Suppressor macrophage (primary cell): Measurements from ENCODE around the gene PRKCSH.

Source experiments
- DNase-seq, 4 experiments: peaks; one replicate each; pipeline ENCODE4 v3.0.0-alpha.2; 2020 to 2022

The PRKCSH gene

DNA sequence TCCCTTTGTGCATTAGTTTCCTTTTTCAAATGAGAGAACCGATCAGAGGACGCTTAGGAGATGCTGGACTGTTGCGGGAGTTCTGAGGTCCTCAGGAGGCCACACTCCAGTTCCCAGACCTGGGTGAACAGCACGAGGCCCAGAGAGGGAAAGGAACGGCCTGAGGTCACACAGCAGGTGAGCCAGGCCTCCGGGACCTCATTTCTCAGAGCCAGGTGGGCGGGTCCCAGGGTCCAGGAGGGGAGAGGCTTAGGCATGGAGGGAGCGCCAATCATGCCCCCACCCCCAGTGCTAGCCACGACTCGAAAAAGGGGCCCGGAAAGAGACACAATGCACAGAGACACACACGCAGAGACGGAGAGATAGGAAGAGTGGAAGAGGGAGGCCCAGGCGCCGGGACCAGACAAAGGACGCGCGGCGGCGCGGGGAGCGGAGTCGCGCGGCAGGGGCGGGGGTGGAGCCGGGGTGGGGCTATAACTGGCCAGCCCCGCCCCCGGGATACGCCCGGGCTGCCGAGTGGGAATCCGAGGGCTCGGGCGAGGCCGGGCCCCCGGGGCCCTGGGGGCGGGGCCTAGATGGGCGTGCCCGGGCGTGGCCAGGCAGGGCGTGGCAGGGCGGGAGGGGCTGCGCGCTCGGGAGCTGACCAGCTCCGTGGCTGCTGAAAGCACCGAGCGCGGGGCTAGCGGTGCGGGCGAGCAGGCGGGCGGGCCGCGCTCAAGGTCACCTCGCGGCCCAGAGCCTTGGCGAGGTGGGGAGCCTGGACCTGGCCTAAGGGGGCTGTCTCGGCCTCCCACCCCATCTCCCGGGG lies 43.9 kb downstream of the PRKCSH start:
- peak; percentile 24 to 60 (median 44) for DNase-seq

DNA sequence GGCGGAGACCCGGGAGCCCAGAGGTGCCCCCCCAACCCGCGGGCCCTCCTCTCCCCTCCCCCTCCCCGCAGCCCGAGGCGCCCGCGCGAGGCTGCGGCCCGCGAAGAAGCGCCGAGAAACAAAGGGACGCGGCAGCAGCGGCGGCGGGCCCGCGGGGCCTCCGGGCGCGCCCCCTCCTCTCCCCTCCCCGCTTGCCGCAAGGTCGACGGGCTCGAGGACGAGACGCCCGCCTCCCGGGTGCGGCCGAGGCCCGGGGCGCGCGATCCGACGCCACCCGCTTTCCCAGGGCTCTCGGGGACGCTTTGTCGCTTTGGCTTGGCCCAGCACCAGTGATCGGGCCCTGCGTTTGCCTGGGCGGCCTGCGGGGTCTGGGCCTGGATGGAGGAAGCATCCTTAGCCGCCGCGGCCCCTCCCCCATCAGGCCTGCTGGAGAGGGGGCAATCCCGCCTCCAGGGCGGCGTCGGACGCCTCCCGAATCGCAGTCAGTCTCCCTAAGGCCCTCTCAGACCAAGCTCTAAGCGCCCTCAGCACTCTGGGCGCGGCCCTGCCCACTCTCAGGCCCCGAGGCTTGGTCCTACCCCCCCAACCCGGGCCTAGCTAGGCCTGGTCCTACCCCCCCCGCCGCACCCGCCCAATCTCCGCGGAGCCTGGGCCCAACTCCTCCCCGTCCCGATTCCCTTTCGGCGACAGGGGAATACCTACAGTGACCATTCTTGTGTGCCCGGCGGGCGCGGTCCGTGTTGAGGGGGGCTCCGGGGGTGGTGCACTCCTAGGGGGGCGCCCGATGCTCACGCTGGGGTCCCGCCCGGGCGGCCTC lies 44.7 kb downstream of the PRKCSH start:
- no peak for DNase-seq

DNA sequence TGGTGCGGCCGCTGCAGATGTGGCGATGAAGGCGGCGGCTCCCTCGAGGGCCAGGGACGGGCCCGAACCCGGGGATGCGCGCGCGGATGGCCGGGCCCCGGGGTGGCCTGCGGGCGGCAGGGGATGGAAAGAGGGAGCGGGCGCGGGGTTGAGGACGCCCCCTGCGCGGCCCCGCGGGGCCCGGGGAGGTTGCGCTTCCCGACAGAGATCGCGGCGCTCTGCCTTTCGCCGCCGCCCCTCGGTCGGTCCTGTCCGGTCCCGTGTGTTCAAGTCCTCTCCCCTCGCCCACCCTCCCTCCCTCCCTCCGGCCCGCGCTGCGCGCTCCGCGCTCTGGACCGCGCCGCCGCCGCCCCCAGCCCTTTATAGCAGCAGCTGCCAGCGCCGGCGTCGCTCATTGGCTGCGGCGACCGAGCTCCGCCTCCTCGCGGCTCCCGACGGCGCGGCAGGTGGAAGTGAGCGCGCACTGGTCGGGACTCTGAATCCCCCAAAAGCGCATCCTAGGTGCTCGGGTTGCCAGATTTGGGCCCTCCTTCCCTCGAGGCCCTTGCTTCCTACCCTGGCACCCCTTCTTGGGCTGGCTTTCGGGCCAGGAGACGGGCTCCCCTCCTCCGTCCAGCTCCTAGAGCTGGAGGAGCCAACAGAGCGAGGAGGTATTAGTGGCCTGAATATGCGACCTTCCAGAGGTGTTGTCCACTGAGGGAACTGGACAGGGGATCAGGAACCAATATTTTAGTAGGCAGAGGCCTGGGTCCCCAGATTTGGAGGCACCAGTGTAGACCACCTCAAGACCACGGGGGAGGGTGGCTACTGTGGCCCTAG lies 45.5 kb downstream of the PRKCSH start, which contains the start of gene ELAVL3:
TSS of gene ELAVL3 (minus strand) at position 332 of the 819 bp plus-strand sequence. CDS start 438 bp downstream, outside the sequence.
- no peak for DNase-seq

DNA sequence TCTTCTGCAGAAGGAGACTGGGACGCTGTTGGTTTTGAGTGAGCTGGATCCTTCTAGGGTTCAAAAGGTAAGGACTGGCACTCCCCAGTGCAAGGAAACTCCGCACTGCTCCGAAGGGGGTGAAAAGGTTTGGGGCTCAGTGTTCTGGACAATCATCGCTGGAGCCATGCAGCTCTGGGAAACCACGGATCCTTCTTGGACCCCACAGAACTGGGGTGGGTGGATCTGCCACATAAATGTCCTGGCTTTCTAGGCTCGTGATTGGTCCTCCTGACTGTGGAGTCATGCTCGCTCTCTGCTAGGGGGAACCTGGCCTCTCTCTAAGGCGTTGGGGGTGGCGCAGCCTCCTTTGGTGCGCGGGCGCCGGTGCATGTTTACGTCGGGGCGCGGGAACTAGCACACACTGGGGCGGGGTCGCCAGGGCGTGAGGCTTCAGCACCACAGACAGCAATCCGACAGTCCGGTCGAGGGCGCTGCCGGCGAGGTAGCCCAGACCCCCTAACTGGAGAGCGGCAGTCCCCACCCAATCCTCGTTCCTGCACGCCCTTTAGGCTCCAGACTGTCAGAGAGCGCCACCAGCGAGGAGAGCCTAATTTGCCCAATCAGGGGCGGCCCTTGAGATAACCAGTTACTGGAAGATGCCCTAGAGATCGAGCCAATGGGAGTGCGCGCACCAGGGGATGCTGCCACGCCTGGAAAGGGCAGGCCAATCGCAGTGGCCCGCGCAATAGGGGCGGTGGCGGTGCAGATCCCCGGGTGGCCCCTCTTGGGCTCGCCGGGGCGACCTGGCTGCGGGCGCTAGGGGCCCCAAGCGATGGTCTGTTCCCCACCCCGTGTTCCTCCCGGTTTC lies 46.3 kb downstream of the PRKCSH start:
- DNase-seq = peak; percentile 72 to 88 (median 80)

DNA sequence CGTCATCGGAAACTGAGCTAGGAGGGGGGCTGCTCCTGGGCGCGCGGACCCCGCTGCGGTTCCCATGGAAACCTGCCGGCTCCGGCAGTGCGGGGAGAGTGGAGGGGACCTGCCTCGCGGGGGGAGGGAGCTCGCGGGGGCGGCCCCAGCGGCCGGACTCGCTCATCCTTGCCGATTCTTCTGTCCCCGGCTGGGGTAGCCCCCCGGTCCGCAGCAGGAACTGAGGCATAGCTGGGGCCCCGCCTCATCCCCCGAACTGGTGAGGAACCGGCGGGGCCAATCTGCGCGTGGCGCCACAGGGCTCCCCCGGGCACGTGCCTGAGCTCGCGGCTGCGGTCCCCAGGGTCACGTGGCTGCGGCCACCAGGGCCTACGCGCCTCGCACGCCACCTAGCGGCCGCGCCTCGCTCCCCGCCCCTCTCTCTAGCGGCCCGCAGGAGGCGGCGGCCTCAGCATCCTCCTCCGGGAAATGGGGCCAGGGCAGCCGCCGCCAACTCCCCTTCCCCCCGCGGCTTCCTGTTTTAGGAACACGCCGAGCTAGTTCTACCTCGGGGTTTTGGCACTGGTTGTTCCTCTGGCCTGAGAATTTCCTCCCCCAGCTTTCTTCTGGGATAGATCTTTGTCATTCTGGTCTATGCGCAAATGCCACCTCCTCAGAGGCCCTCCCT lies 47.1 kb downstream of the PRKCSH start:
- DNase-seq = peak; percentile 88 to 96 (median 94)

DNA sequence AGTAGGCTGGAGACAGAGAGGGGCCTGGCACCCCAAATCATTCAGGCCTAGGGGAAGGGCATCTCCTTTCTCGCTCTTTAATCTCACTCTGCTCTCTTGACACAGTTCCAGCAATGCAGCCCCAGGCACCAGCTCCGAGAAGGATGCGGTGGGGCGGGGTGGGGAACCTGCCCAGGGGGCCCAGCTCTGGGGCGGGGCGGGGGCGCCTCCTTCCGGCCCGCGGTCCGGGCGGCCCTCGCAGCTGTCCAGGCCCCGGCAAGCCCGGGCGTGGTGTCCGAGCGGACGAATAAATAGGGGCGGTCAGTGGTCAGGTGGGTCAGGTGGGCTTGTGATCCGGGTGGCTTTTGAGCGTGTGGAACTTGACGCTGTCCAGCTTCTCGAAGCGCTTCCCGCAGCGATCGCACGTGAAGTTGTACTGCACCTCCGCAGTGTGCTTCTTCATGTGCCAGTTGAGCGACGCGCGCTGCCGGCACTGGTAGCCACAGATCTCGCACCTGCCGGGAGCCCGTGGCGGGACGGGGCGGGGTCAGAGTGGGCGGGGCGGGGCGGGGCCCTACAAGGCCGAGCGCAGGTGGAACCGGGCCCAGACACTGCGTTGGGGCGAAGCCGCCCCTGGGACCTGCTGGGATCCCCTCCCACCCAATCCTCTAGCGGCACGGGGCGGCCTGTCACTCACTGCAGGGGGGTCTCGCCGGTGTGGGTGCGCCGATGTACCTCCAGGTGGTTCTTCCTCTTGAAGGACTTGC lies 48.1 kb downstream of the PRKCSH start:
- DNase-seq = no peak

DNA sequence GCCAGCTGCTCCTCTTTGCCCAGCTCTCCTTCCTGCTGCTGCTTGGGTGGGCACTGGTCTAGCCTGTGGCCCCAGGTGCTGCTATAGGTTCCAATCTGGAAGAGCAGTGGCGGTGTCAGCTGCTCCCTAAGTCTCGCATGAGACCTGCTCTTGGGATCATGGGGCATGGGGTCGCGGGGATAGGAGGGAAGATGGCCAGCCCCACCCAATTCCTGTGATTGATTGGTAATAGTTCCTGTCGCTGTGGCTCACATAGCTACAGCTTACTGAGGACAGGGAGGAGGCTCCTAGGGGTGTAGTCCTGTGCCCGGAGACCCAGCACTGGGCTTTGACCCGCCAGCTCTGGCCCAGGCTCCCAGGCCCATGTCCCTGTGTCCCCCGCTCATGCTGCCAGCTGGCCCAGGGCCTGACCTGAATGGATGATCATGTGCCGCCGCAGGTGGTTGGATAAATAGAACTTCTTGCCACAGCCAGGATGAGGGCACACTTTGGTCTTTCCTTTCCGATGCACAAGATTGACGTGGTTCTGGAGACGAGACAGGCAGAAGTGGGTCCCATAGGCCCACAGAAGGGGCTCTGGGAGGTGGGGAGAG lies 49.9 kb downstream of the PRKCSH start:
- no peak for DNase-seq

DNA sequence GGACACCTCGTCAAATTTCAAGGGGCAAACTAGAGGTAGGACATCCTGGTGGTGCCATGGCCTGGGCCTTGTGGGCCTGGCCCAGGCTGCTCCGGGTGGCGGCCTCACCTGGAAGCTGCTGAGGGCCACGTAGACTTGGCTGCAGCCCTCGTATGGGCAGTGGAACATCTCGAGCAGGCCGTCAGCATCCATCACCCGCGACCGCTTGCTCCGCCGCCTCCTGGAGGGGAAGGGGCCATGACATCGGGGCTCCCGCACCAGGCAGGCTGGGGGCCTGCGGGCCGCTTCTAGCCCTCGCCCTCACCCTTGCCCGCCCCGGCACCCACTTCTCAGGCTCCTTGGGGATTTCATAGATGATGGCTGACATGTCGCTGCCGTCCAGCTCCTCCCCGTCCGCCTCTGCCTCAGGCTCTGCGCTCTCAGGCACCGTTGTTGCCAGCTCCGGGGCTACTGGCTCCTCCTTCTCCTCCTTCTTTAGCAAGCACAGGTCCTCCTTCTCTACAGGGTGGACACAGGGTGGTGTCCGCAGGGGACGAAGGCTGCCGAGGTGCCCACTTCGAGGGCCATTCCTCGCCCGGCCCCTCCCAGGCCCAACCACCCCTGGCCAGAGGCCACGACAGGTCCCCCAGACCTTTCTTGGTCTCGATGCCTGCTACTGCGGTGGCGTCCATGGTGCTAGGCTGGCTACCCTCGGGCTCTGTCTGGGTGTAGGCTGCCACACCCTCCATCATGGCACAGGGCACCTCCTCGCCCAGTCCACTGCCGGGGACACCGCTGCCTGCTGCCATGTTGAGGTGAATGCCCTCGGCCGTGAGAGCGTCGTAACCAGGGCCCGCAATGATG lies 51.4 kb downstream of the PRKCSH start:
- DNase-seq = no peak

DNA sequence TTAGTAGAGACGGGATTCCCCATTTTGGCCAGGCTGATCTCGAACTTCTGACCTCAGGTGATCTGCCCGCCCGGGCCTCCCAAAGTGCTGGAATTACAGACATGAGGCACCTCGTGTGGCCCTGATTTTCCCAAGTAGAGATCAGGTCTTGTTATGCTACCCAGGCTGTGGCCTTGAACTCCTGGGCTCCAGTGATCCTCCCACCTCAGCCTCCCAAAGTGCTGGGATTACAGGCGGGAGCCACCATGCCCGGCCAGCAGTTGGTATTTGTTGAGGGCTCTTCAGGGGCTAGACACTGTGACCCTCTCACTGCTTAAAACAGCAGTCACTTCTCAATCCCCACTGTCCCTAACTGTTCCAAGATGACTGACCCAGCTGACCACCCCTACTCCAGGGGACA lies 53.9 kb downstream of the PRKCSH start:
- no peak for DNase-seq

DNA sequence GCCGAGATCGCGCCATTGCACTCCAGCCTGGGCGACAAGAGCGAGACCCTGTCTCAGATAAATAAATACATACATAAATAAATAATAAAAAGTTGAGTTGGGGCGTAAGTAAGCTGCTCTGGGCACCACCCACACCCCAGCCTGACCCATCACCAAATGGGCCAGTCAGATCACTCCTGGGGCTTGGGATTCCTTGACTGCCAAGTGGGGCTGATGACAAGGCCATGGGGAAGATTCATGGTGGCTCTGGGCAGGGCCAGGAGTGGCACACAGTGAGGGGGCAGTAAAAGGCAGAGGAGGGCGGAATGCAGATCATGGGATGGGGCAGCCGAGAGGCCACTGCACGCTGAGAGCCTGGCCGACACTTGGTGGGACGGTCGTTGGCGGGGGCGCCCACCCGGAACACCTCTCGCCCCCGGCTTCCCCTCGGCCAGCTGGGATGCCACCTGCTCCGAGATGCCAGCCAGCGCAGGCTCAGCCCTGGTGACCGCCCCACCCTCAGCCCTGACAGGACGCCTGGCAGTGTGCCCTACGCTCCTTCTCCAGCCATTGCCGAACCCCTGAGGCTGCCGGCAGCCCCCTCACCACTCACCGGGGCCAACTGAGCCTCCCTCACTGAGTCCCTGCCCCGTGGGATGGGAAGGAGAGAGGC lies 59.3 kb downstream of the PRKCSH start:
- DNase-seq = no peak

DNA sequence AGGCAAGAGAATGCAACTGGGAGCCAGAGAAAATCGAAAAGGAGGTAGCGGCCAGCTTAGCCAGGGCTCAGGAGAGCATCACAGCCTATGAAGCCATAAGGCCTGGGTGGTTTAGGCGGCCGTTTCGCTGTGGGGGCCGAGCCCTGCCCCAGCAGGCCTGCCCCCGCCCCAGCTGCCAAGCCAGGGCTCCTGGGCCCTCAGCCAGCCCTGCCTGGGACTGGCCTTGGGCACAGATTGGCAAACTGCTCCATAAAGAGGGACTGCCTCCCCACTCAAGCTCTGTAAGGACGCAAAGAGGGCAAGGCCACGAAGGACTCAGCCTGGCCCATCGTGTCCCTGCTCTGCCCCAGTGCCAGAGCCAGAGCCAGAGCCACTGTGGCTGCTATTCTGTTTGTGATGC lies 60.0 kb downstream of the PRKCSH start:
- DNase-seq = no peak

DNA sequence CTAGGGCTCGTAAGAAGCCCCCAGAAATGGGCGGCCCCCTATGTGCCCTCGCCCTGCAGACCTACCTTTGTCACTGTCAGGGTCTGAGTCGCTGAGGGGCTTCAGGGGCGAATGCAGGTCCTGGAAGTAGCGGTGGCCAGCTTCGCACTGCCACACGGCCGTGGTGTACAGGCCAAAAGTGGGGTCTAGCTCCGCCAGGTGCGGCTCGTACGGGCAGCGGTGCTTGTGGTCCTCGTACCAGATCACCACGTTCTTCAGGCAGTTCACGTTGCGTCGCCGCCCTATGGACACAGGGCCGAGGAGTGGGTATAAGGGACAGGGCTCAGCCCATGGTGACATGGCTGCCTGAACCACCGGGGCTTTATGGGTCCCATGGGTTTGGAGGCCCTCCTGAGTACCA lies 60.5 kb downstream of the PRKCSH start:
- DNase-seq = no peak

DNA sequence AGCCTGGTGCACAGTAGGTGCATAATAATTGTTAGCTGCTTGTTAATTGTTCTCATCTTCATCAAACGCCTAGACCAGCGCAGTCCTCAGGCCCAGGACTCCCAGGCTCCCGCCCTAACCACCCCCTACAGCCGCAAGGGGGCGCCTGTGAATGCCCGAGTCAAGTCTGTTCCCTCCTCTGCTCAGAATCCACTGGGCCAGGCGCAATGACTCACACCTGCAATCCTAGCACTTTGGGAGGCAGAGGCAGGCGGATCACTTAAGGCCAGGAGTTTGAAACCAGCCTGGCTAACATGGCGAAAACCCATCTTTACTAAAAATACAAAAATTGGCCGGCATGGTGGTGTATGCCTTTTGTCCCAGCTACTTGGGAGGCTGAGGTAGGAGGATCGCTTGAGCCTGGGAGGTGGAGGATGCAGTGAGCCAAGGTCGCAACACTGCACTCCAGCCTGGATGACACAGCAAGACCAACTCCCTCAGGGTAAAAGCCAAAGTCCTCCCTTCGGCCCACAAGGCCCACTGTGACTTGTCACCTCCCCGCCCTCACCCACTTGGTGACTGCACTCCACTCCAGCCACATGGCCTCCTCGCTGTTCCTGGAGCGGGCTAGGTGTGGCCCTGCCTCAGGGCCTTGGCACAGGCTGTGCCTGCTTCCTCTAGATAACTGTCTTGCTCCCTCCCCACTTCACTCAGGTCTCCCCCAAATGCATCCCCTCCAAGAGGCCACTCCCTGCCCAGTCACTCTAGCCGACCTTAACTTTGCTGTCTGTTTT lies 61.1 kb downstream of the PRKCSH start:
- peak; percentile 69 to 83 (median 70) for DNase-seq

DNA sequence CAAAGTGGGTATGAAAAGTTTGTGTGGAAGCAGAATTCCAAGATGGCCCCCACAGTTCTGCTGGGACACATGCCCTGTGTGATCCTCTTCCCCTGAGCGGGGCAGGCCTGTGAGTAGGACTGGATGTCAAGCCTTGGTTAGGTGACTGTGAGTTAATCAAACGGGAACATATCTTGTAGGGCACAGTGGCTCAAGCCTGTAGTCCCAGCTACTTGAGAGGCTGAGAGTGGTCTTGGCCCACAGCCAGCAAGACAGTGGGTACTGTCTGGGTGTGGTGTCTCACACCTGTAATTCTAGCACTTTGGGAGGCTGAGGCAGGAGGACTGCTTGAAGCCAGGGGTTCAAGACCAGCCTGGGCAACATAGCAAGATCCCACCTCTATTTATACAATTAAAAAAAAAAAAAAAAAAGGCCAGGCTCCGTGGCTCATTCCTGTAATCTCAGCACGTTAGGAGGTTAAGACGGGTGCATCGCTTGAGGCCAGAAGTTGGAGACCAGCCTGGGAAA lies 63.8 kb downstream of the PRKCSH start:
- no peak for DNase-seq

DNA sequence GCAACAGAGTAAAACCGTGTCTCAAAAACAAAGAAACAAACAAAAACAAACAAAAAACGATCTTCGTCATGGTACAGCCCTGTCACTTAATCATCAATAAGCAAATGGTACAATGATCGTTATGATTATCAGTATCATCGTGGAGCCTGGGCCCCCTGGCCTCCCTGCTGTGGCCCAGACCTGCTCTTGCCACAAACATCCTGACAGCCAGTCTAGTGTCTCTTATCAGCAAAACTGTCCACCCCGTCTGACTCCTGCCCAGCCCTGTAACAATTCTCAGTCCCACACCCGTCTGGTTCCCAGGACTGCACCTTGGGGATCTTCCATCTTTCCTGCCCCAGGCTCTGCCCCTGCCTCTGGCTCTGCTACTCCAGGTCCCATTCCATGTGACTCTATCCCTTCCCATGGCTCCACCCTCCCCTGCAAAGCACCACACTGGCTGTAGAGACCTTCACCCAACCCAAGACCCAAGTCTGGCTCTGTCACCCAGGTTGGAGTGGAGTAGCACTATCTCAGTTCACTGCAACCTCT lies 64.5 kb downstream of the PRKCSH start:
- no peak for DNase-seq
